NCI-H2081 (cell line): ENCODE measurements around the gene CIB2.

ENCODE experiments used
- DNase-seq, 2 experiments: peaks; one replicate each; lab custom pipeline; 2025; lab: John Stamatoyannopoulos, UW

The CIB2 gene

GRCh38 chr15:78107471-78107870 is 23.8 kb downstream of the CIB2 start:
- DNase-seq: no peak

DNA sequence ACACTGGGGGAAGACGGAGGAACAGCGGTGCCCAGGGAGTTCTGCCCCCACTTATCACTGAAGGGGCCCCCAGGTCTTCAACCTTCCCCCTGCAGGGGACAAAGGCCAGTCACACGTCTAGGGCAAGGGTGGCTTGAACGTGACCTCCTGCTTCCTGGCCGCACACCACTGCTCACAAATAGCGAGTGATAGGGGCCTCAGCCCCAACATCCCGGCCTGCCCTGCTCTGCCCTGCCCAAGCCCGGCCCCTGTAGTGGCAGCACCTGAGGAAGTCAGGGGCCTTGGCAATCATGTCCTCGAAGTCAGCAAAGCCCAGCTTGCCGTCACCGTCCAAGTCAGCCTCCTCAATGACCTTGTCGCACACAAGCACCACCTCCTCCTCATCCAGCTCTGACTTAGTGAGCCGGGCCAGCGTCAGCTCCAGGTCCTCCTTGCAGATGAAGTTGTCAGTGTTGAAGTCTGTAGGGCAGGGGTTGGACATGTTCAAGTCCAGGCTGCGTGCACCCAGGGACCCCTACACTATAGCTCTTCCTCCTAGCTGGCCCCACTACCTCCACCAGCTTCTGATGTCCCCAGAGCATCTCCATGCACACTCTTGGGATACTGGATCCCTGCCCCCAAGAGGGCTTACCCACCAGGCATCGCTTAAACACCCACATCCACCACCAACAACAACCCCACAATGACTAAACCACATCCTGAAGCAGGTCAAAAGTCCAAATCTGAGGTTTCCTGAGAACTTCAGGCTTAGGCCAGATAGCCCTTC is 25.6 kb downstream of the CIB2 start:
- DNase-seq: no peak

DNA sequence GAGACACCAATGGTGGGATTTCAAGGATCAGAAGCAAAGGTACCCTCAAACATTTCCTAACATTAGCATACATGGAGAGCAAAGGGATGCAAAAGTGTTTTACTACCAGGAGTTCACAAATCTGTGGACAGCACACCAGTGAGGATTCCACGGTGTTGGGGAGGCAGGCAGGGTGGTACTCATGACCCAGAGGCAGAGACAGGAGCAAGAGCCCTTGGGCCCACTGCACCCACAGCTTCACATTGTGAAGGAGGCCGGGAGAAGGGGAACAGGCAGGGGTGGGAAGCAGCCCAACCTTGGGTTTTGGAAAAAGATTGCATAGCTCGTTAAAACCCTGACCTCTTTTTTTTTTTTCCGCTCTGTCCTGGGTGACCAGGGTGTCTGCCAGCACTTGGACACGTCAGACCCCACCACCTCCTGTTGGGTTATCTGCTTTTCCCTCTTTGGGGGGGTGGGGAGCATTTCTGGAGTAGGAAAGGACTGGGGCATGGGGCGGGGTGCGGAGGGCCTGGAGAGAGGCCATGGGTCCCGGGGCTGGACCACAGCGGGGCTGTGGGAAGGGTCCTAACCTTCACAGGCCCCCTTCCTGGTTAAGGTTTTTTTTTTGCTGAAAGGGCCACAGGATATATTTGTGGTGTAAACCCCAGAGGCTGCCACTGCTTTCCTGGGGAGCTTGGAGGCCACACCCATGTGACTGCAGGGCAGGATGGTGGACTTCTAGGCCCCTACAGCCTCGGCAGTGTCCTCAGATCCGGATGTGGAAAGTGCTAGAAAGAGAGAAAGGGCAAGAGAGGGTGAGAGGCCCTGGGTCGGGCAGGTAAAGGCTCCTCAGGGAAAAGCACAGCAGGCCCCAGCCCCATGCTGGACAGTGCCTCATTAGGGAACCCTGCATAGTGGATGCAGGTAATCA is 26.4 kb downstream of the CIB2 start:
- no peak for DNase-seq

DNA sequence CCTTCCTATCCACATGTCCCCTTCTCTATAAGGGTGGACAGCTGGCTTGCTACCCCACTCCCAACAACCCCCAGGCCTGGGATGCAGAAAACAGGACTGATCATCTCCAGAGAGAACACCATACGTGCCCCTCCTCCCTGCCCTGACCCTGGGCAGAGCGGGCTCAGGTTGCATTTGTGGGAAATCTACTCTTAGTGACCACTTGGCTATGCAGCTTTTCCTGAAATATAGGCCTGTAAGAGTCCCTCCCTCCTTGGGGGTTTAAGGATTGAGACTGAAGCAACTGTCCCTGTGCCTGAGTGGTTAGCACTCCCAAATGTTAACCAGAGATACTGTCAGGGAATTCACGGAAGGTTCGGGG is 27.1 kb downstream of the CIB2 start:
- no peak for DNase-seq

- DNase-seq: no peak
Measured at GRCh38 chr15:78103406-78104118, 27.7 kb downstream of the CIB2 start.

DNA sequence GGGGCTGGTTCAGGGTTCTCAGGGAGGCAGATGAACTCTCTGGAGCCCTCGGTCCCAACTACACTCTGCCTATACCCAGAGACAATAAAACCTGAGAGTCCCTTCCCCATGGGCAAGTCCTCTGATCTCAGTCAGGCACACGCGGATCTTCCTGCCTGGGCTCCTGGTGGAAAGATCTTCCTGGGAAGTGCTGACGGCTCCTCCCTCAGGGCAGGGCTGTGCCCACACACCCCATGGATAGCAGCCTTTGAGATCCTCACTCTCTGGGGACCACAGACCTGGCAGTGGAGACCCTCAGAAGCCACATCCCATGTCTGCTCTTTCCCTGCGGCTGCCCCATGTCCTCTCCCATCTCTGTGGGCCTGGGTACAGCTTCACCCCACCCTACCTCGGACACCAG is 28.5 kb downstream of the CIB2 start:
- DNase-seq: no peak

- DNase-seq: no peak
Measured at GRCh38 chr15:78102211-78102610, 29.0 kb downstream of the CIB2 start.

DNA sequence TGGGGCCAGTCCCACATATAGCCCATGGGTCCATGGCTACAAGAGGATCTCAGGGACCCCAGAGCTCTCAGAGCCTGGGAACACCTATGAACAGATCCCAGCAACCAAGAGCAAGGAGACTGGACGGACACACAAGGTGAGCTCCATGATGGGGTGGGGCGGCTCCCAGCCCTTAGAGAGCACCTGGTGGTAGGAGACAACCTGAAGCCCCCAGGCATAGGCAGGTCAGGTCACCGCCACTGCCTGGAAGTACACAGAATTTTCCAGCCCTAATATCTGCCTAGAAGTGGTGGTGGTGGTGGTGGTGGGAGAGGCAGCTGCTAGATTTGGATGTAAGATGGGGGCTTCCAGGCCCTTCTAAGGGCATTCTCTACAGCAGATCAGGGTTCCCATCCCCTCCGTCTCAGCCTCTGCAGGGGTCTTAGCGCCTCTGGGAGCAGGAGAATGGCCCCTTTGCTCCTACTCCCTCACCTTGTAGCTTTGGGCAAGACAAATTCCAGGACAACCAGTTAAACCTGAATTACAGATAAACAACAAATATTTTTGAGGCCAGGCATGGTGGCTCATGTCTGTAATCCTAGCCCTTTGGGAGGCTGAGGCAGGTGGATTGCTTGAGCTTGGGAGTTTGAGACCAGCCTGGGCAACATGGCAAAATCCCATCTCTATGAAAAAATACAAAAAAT is 29.7 kb downstream of the CIB2 start:
- no peak for DNase-seq

DNA sequence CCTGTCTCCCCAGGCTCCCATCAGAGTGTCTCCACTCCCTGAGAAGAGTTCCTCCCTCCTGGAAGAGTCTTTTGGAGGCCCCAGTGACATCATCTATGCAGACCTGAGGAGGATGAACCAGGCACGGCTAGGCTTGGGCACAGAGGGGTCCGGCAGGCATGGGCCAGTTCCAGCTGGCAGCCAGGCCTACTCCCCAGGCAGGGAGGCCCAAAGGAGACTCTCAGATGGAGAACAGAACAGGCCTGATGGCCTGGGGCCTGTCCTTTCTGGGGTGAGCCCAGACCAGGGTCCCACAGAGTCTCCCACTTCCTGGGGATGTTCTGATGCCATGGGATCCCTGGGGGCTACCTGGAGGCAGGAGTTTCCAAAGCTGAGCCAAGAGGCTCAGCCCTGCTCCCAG is 30.4 kb downstream of the CIB2 start:
- DNase-seq: no peak

- DNase-seq: no peak
Measured at GRCh38 chr15:78098131-78098755, 33.0 kb downstream of the CIB2 start.

GRCh38 chr15:78097667-78098066 is 33.6 kb downstream of the CIB2 start:
- DNase-seq: no peak

DNA sequence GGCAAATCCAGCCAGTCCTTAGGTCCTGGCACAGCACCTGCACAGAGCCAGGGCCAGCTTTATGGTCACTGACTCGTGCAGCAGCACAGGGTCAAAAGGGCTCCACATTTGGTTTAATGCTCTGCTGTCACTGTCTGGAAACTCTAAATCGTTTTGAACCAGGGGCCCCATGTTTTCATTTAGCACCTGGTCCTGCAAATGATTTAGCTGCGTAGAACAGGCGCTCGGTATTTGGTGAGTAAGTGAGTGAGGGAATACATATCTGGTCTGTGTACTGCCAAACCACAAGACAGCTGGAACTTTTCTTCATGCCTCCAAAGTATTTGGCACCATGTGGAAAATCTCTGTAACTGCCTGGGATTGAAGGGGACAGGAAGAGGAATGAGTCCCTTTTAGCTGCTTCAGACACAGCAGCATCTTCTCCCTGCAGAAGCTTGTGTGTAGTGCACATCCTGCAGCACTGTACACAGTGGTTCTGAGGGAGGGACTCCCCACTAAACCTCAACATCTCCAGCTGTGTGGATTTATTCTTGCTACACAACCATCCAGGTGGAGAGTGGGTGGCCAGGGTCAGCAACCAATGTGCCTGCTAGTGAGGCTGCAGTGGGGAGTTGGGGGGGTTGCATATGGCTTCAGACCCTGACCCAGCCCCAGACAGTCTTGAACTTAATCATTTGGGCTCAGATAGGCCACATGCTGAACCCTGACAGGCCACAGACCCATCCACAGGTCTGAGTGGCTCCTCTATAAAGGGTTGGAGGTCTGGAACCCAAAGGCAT is 37.8 kb downstream of the CIB2 start:
- DNase-seq: no peak

DNA sequence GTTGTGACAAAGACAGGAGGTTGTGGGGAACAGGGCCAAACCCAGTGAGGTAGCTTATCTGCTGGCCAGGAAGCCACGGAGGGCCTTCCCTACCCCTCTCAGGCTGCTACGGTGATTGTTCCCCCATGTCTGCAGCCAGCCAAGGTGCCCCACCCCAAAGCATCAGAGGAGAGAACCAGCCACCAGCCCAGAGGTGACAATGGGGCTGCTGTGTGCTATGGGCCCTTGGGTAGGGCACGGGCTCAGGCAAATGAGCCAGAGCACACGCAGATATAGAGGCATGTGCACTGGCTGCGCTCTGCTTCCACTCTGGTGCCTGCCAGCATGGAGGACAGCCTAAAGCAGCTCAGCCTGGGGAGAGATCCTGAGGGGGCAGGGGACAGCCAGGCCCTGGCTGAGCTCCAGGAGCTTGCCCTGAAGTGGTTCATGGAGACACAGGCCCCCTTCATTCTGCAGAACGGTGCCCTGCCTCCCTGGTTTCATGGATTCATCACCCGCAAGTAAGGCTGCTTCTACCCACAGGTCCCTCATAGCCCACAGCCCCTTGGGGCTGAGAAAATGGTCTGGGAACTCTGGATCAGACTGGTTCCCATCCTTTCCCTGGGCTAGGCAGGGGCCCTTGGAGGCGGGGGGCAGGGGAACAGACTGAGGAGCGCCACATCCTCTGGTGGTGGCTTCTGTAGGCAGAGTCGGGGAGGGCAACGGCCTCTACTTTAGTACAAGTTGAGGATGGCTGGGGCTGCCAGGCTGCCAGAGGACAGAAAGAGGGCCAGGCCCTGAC is 38.8 kb downstream of the CIB2 start, which contains the start of gene SH2D7:
Gene SH2D7 (plus strand): TSS at position 301 of the 781 bp plus-strand sequence. CDS start 24 bp downstream, at position 325.
- no peak for DNase-seq

- DNase-seq: no peak
Measured at GRCh38 chr15:78090422-78091063, 40.7 kb downstream of the CIB2 start.

GRCh38 chr15:78088773-78089080 is 42.5 kb downstream of the CIB2 start:
- no peak for DNase-seq

DNA sequence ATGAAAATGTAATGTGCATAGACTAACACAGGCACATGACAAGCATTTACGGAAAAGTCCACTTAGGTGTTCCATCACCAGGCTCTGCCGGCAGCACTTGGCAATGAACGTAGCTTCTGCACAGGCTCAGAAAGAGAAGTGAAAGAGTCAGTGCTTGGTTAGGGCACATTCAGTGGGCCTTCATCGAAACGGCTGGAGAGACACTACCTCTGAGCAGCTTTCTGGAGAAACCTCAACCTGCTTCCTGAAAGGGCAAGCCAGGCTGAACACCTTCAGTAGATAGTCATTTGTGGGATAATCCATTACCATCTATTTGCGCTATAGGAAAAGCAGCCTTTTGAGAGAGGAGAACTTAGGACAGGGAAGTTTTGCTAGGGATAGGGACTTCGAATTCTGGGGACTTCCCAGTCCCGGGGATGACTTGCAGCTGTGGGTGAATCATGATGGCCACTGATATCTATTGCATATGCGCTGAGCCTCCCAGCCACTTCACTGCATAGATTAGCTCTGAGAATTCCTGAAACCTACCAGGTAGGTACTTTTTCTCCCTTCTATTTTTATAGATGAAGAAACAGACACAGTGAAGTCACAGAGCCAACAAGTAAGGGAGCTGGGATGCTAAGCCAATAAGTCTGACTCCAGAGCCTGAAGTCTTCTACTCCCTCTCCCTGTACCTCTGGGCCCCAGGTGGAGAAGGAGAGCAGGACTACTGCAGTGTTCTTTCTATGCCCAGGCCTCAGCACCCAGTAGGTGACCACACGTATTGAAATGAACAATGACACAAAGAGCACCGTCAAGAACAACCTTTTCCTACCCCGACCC is 43.1 kb downstream of the CIB2 start:
- no peak for DNase-seq

DNA sequence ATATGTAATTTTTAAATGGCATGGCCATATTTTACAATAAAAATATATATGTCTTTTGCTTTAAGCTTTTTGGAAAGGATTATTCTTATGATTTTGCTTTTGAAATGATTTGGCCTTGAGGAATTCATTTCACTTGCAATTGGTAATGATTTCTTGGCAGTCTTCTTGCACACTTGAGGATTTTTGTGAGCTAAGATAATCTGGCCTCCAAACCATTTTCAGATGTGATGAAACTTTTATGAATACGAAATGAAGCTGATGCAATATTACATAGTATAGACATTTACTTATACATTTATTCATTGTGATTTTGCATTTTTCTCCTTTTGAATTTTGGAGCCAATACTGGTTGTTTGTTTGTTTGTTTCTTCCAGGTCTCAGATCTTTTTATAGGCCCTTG is 45.3 kb downstream of the CIB2 start:
- no peak for DNase-seq

- DNase-seq: no peak
Measured at GRCh38 chr15:78084449-78084750, 46.8 kb downstream of the CIB2 start.
